Prostate gland (tissue), 2 donors: ENCODE data around the gene DRICH1. TPM values are rescaled to one million over a fixed set of nuclear protein-coding genes. Genes with fewer than 3 reads are reported as not detected.
"Not testable (repeated sequence)": the region's sequence is repeated elsewhere in the genome, so short reads cannot be mapped to it uniquely, and the experiment has no call there.

Source experiments
- DNase-seq: peaks from one replicate; pipeline ENCODE4 v3.0.0-alpha.2; 2019; ENCODE audit warnings: low spot score
- H3K27ac ChIP-seq, 2 donors: fragments of 200-600 bp; sonication (generic); 2 replicates each; pipeline ENCODE4 v1.5.1; 2017 to 2019
- H3K27me3 ChIP-seq: fragments of 200-600 bp; sonication (generic); replicated peaks from 2 replicates; pipeline ENCODE4 v1.5.1; 2019; ENCODE audit not compliant: insufficient read depth
- H3K36me3 ChIP-seq, 2 donors: fragments of 200-600 bp; sonication (generic); 1 replicate in 1 of 2; 2 replicates in 1 of 2; pipeline versions ENCODE4 v1.5.1 to v1.8.1; 2017 to 2019
- H3K4me1 ChIP-seq: fragments of 200-600 bp; sonication (generic); replicated peaks from 2 replicates; pipeline ENCODE4 v1.5.1; 2019
- H3K4me3 ChIP-seq, 2 donors: fragments of 200-600 bp; sonication (generic); 2 replicates each; pipeline ENCODE4 v1.5.1; 2017 to 2019
- H3K9me3 ChIP-seq: fragments of 200-600 bp; sonication (generic); 2 replicates; pipeline ENCODE4 v1.5.1; 2017
- CTCF ChIP-seq, 4 experiments: fragments of 200-600 bp in 2 of 4; fragments of 450-650 bp in 2 of 4; sonication (generic) in 2 of 4; IDR thresholded peaks; 1 replicate in 3 of 4; 2 replicates in 1 of 4; pipeline ENCODE4 v1.5.1; 2016 to 2019; ENCODE audit warnings: antibody characterized with exemption in 4 of 4, mild to moderate bottlenecking in 2 of 4, moderate library complexity in 2 of 4
- POLR2A ChIP-seq: fragments of 450-650 bp; IDR thresholded peaks from one replicate; pipeline ENCODE4 v1.6.1; 2016; ENCODE audit warnings: antibody characterized with exemption, mild to moderate bottlenecking
- POLR2AphosphoS5 ChIP-seq: sonication (generic); formaldehyde crosslinking; IDR thresholded peaks from one replicate; pipeline ENCODE4 v1.6.1; 2017; ENCODE audit warnings: antibody characterized with exemption
- WGBS: methylation state at CpG from one replicate; pipeline ENCODE4 v1.1.5; 2018; 5-methylcytosine and 5-hydroxymethylcytosine counted together
- intact Hi-C: fragments of 100-400 bp; cut with DNase I; formaldehyde crosslinking; loops from one replicate; pipeline ENCODE4 v1.14.2; 2022
- total RNA-seq, 2 donors: library from RNA; depleted of rRNA; stranded (reverse); fragments of >200 nt; gene quantifications; one replicate each; pipeline ENCODE4 v1.1.0, GENCODE V29; 2016

The DRICH1 gene
- total RNA-seq, 2 donors from 2014 or later = 2.8 TPM; not detected in 1

GRCh38 chr22:23606204-23607131 is 25.7 kb downstream of the DRICH1 start:
- WGBS = 86% methylated on average over 20 of the region's 20 CpGs
- no peak overlapping the region for H3K27ac ChIP-seq
- intact Hi-C loops = no loop called here
- no peaks in the 10 kb centered on the region for H3K4me1 ChIP-seq
- no peaks in the 10 kb centered on the region for H3K9me3 ChIP-seq
- no peaks in the 10 kb centered on the region for H3K27me3 ChIP-seq
- H3K36me3 ChIP-seq = no peaks in the 10 kb centered on the region
- DNase-seq = no peak
- no peak overlapping the region for H3K4me3 ChIP-seq
- TF ChIP-seq POLR2AphosphoS5 (no peak), POLR2A (no peak), CTCF (IDR thresholded peaks at IDR 0.05) (no peak)

GRCh38 chr22:23604939-23605712 is 27.0 kb downstream of the DRICH1 start:
- intact Hi-C loops = no loop called here
- no peaks in the 10 kb centered on the region for H3K9me3 ChIP-seq
- DNase-seq = no peak
- H3K27ac ChIP-seq = no peak overlapping the region
- 82% methylated on average over 8 of the region's 8 CpGs for WGBS
- H3K36me3 ChIP-seq = no peaks in the 10 kb centered on the region
- H3K4me1 ChIP-seq = no peaks in the 10 kb centered on the region
- H3K4me3 ChIP-seq = no peak overlapping the region
- TF ChIP-seq CTCF (IDR thresholded peaks at IDR 0.05) (no peak), POLR2A (no peak), POLR2AphosphoS5 (no peak)
- H3K27me3 ChIP-seq = no peaks in the 10 kb centered on the region

GRCh38 chr22:23603266-23603665 is 28.9 kb downstream of the DRICH1 start:
- 82% methylated on average over 7 of the region's 7 CpGs for WGBS
- TF ChIP-seq POLR2A (no peak), POLR2AphosphoS5 (no peak), CTCF (IDR thresholded peaks at IDR 0.05) (no peak)
- no peak for DNase-seq
- H3K9me3 ChIP-seq = no peaks in the 10 kb centered on the region
- no peaks in the 10 kb centered on the region for H3K27me3 ChIP-seq
- H3K36me3 ChIP-seq = no peaks in the 10 kb centered on the region
- H3K4me3 ChIP-seq = no peak overlapping the region
- intact Hi-C loops = no loop called here
- H3K27ac ChIP-seq = no peak overlapping the region
- H3K4me1 ChIP-seq = no peaks in the 10 kb centered on the region

GRCh38 chr22:23598805-23599518 is 33.2 kb downstream of the DRICH1 start:
- no peaks in the 10 kb centered on the region for H3K27me3 ChIP-seq
- 97% methylated on average over 9 of the region's 9 CpGs for WGBS
- H3K4me3 ChIP-seq = no peak overlapping the region
- H3K36me3 ChIP-seq = no peaks in the 10 kb centered on the region
- no peaks in the 10 kb centered on the region for H3K9me3 ChIP-seq
- DNase-seq = no peak
- H3K4me1 ChIP-seq = no peaks in the 10 kb centered on the region
- TF ChIP-seq POLR2A (no peak), POLR2AphosphoS5 (no peak), CTCF (IDR thresholded peaks at IDR 0.05) (no peak)
- H3K27ac ChIP-seq = no peak overlapping the region
- intact Hi-C loops = no loop called here

- H3K36me3 ChIP-seq, intact Hi-C loops, H3K9me3 ChIP-seq, H3K27ac ChIP-seq, H3K4me3 ChIP-seq, DNase-seq, H3K4me1 ChIP-seq, H3K27me3 ChIP-seq: not testable (repeated sequence)
- WGBS = 88% methylated on average over 3 of the region's 7 CpGs
Measured at GRCh38 chr22:23597576-23598268, 34.4 kb downstream of the DRICH1 start.

GRCh38 chr22:23595904-23596303 is 36.2 kb downstream of the DRICH1 start:
- intact Hi-C loops, DNase-seq, H3K27ac ChIP-seq, H3K4me3 ChIP-seq, H3K27me3 ChIP-seq, H3K36me3 ChIP-seq, H3K4me1 ChIP-seq, H3K9me3 ChIP-seq: not testable (repeated sequence)
- 53% methylated on average over 6 of the region's 6 CpGs for WGBS
